GM19025 (cell line): ENCODE measurements around the gene PDP2.

Experiments
- ATAC-seq: cut with Tn5 transposase; IDR thresholded peaks from one replicate; pipeline ENCODE4 v1.9.1; 2021; ENCODE audit warnings: mild to moderate bottlenecking, low read depth, moderate library complexity; ENCODE audit not compliant: unreplicated experiment

PDP2 gene

GRCh38 chr16:66880288-66881013 lies at the start of gene PDP2:
TSS of gene PDP2 (plus strand) at chr16:66880515. CDS start at chr16:66884285, 3,770 bp downstream.
- peak; percentile 98 for ATAC-seq

- ATAC-seq: no peak
Measured at GRCh38 chr16:66832190-66832589, 48.1 kb upstream of the PDP2 start.

DNA sequence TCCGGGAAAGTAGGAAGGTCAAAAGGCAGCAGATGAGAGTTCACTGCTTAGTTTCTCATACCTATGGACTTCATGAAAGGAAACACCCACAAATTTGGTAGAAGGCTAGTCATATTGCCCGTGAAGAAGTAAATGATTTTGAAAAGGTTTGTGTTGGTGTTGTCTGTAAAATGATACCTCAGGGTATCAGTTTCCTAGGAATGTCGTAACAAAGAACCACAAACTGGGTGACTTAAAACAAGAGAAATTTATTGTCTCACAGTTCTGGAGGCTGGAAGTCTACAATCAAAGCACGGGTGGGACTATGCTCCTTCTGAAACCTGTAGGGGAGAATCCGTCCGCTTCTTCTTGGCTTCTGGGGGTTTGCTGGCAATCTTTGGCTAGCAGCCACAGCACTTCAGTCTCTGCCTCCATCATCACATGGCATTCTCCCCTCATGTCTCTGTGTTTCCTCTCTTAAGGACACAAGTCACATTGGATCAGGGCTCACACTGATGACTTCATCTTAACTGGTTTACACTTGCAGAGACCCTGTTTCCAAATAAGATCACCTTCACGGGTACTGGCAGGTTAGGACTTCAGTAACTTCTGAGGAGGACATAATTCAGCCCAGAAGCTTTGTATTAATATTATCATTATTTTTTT lies 47.5 kb upstream of the PDP2 start:
- ATAC-seq: no peak

DNA sequence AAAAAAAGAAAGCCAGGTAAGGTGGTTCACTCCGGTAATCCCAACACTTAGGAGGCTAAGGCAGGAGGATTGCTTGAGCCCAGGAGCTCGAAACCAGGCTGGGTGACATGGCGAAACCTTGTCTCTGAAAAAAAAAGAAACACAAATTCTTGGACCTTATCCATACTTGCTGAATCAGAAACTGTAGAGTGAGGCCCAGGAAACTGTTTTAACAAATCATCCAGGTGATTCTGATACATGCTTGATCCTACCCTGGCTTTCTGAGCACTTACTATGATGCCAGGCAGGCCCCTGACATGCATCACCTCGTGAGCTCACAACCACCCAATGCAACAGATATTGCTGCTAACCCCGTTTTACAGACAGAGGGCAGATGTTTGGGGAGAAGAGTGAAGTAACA lies 45.6 kb upstream of the PDP2 start:
- no peak for ATAC-seq

DNA sequence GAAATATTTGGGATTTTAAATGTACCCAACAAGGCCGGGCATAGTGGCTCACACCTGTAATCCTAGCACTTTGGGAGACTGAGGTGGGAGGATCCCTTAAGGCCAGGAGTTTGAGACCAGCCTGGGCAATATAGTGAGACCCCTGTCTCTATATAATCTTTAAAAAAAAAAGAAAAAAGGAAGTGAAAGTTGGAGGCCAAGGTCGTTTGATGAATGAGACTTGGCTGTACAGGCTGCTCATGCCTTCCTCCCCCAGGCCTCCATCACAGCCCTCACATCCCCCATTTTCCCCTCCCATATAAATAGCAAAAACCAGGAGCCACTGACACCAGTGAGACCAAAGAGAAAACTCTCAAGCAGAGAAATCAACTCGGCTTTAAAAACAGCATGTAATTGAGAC lies 39.4 kb upstream of the PDP2 start:
- ATAC-seq: no peak

- no peak for ATAC-seq
Measured at GRCh38 chr16:66841366-66841765, 38.9 kb upstream of the PDP2 start.

GRCh38 chr16:66842765-66843164 lies 37.5 kb upstream of the PDP2 start:
- no peak for ATAC-seq

DNA sequence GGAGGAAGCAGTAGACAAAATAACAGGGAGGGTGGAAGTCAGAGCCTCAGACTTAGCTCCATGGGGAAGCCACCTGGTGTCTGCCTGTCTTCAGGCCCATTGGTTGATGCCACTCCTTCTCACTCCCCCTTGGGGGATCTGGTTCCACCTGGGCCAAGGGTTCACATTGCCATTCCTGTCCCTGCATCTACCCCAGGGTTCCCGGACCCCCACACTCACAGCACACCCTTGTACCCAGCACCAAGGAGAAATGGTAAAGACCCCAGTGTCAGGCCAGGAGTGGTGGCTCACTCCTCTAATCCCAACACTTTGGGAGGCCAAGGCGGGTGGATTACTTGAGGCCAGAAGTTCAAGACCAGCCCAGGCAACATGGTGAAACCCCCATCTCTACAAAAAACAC lies 37.1 kb upstream of the PDP2 start:
- ATAC-seq: no peak

DNA sequence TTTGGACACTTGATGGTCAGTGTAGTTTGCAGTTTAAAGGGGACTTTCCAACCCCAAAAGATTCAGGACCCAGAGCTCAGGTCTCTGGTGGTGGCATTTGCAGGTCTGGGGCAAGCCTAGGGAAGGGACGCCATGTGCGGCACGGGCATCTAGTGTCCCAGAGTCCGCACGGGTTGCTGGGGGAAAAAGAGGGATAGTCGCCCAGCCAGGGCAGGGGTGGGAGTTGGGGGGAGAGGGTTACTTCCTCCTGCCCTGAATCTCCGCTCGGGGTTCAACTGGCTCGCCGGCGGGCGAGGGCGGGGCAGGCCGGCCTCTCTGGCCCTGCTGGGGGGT lies 36.3 kb upstream of the PDP2 start:
- ATAC-seq: no peak

DNA sequence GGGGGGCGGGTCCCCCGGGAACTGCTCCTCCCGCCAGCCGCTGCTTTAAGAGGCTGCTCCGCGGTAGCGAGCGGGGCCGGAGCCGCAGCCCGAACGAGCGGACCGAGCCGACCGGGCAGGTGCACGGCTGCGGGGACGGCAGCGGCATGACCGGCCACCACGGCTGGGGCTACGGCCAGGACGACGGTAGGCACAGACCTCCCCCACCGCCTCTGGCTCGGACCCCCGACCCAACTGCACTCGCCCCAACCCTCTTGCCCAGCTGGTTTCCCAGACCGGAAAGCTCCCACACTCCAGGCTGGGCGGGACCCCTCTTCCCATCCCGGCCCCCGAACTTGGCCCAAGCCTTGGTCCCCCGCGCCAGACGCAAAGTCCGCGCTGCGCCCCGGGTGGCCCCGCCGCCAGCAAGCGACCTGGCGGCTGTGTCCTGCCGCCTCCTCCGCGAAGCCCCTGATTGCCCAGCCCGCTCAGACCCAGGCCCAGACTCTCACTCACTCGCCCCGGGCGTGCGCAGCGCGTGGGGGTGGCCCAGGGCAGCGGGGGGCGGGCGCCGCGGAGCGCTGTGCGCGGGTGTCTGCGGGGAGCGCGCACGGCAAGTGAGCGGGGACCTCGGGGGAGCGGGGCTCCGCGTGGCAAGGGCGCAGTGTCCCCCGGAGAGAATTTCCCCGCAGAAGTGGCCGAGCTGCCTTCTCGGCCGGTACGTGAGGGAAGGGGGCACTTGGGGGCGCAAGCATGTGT lies 35.8 kb upstream of the PDP2 start, which contains the start of gene CA7:
Gene CA7, plus strand, starts transcription at position 73 of the 738 bp plus-strand sequence. Its CDS starts 74 bp downstream, at position 147.
- no peak for ATAC-seq

DNA sequence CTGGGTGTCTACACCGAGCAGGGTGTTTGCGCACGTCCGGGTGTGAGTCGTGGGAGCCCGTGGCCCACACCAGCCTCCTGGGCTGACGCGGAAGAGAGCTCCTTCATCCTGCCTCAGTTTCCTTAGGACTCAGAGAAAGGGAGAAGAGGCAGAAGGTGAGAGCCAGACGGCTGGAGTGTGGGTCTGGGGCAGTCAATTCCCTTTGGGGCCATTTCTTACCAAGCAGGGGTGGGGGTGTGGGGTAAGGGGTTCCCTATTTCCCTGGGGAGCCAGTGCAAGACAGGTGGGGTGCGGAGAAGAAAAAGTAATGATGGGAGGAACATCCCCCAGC lies 35.3 kb upstream of the PDP2 start:
- no peak for ATAC-seq

DNA sequence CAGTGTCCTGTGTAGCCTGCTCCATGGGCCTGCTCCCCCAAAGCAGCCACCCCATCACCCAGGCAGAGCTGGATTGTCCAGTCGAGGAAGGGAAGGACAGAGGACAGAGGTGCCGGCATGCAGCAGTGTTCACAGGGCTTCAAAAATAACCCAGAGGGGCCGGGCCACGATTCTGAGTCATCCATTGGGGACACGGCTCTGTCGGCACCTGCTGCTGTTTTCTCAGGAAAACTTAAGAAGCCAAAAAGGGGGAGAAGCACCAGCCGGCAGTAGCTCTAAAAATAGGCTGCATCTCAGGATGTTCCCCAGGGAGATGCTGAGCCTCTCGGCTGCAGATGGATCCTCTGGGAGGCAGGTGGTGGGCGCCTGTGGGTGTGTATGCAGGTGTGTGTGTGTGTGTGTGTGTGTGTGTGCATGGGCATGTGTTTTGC lies 34.5 kb upstream of the PDP2 start:
- no peak for ATAC-seq

GRCh38 chr16:66846266-66846665 lies 34.0 kb upstream of the PDP2 start:
- no peak for ATAC-seq

- no peak for ATAC-seq
Measured at GRCh38 chr16:66846831-66847230, 33.5 kb upstream of the PDP2 start.

- ATAC-seq: no peak
Measured at GRCh38 chr16:66847533-66848067, 32.7 kb upstream of the PDP2 start.

GRCh38 chr16:66848172-66848571 lies 32.1 kb upstream of the PDP2 start:
- no peak for ATAC-seq

DNA sequence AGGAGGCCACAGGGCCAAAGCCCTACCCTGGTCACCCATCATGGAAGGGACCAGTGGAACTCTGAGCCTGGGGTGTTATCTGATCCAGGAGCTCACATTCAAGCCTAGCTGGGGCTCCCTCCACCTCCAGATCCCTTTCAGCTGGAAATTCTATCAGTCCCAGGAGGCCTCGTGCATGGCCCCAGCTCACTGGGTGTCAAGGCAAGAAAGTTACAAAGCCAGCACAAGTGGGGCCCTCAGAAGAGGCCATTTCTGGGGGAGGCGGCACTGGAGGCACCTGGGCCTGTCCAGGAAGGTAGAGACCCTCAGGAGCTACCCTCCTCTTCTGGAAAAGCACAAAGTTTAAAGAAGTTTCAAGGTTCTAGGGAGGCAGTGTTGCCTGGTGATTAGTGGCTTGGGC lies 31.3 kb upstream of the PDP2 start:
- no peak for ATAC-seq

DNA sequence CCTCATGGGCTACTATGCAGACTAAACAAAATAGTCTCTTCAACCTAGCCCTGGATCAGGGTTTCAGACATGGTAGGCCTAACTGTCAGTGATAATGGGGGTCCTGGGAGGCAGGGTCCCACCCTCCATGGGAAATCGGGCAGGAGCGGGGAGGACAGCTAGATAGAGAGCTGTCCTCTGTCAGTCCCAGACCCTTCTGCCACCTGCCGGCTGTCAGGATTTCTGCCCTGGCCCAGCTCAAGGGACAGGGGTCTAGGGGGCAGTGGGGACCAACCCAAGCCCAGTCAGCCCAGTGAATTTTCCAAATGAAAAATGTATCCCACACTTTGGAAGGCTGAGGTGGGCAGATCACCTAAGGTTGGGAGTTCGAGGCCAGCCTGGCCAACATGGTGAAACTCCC lies 30.8 kb upstream of the PDP2 start:
- ATAC-seq: no peak

- ATAC-seq: no peak
Measured at GRCh38 chr16:66850115-66850815, 30.1 kb upstream of the PDP2 start.

GRCh38 chr16:66851166-66851964 lies 28.9 kb upstream of the PDP2 start:
- ATAC-seq: no peak
